H1 (cell line): Measurements from ENCODE around the gene CEP250. TPM values are rescaled to one million over a fixed set of nuclear protein-coding genes. Genes with fewer than 3 reads are reported as not detected.

Experiments
- FOSL1 ChIP-seq: IDR thresholded peaks from 2 replicates; pipeline ENCODE4 v1.6.1; 2011; ENCODE audit warnings: mild to moderate bottlenecking, low read depth, low read length, moderate library complexity; ENCODE audit not compliant: insufficient read depth
- RNF2 ChIP-seq: fragments of 200-900, 300-1000 bp; sonication (generic); IDR thresholded peaks from 2 replicates; pipeline ENCODE4 v1.7.1; 2016; ENCODE audit warnings: borderline replicate concordance, low read depth, mild to moderate bottlenecking, antibody characterized with exemption, low read length; ENCODE audit not compliant: poor library complexity, severe bottlenecking; ENCODE audit errors: missing control alignments
- polyA plus RNA-seq, 7 experiments: library from polyadenylated mRNA; depleted of rRNA in 3 of 7; stranded (reverse) in 5 of 7; unstranded in 2 of 7; fragments of >200 nt in 5 of 7; fragments of 200-250 nt in 2 of 7; gene quantifications; 1 replicate in 5 of 7; 2 replicates in 1 of 7; 4 replicates in 1 of 7; pipeline versions ENCODE4 v1.2.1 to v1.2.3, GENCODE V29; 2011 to 2013; ENCODE audit warnings: missing spikeins in 2 of 7, mixed read lengths in 2 of 7
- total RNA-seq: library from RNA; stranded (reverse); fragmentation: NEBNext Ultra II Directional; extraction: Animal tissue kit (Norgen Biotek cat#: 25700); gene quantifications from 2 replicates; pipeline ENCODE4 v1.2.1, GENCODE V29; 2021

CEP250 gene
- total and polyA plus RNA-seq, 2 of the 8 experiments (the other 6 are each of a cell fraction or from before 2014, with no cell fraction given) = 2.6 to 33.7 TPM

DNA sequence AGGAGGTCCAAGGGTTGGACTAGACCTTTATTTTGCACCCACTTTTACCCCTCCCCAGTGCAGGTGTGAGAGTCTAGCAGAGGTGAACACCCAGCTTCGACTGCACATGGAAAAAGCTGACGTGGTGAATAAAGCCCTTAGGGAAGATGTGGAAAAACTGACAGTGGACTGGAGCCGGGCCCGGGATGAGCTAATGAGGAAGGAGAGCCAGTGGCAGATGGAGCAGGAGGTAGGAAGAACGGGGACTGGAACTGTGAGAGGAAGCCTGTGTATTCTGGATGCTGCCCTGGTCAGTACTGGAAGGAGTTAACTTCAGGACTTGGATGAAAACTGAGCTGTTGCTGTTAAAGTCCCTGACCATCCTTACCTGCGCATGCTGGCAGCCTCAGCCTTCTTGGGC lies 10.6 kb downstream of the CEP250 start (continued):
- no peak for TF ChIP-seq RNF2
- no peak for TF ChIP-seq FOSL1
